ENCODE data around the gene DENND1A.
"Not testable (repeated sequence)": the region's sequence is repeated elsewhere in the genome, so short reads cannot be mapped to it uniquely, and the experiment has no call there.

GRCh38 chr9:123333058-123333669, 596.8 kb downstream of the DENND1A start:
- TF ChIP-seq CTCF, POLR2A (IDR thresholded peaks at IDR 0.05): not testable (repeated sequence)

All from heart left ventricle (tissue), 13 donors.